Colonic mucosa (tissue), 4 donors: Measurements from ENCODE around the gene PCSK1. TPM values are rescaled to one million over a fixed set of nuclear protein-coding genes. Genes with fewer than 3 reads are reported as not detected.

ENCODE experiments used
- DNase-seq: peaks from one replicate; pipeline ENCODE4 v3.0.0-alpha.2; 2020
- H3K27ac ChIP-seq: fragments of 200-600 bp; one replicate; pipeline ENCODE4 v1.8.0; 2021
- H3K27me3 ChIP-seq: fragments of 200-600 bp; one replicate; pipeline ENCODE4 v1.8.0; 2021
- H3K36me3 ChIP-seq: fragments of 200-600 bp; one replicate; pipeline ENCODE4 v1.8.0; 2021
- H3K4me1 ChIP-seq: fragments of 200-600 bp; one replicate; pipeline ENCODE4 v1.8.0; 2021; ENCODE audit warnings: mild to moderate bottlenecking
- H3K4me3 ChIP-seq: fragments of 200-600 bp; one replicate; pipeline ENCODE4 v1.8.0; 2021
- H3K9ac ChIP-seq, 2 donors: one replicate each; pipeline ENCODE4 v1.7.0; 2013; ENCODE audit warnings: control low read depth in 2 of 2, low read depth in 2 of 2, low read length in 2 of 2
- H3K9me3 ChIP-seq: fragments of 200-600 bp; one replicate; pipeline ENCODE4 v1.8.0; 2021
- CTCF ChIP-seq: fragments of 200-600 bp; IDR thresholded peaks from one replicate; pipeline ENCODE4 v1.8.0; 2022; ENCODE audit warnings: antibody characterized with exemption, mild to moderate bottlenecking
- intact Hi-C: fragments of 100-400 bp; cut with DNase I; formaldehyde crosslinking; loops from one replicate; pipeline ENCODE4 v1.14.1; 2022
- total RNA-seq, 2 donors: library from RNA; stranded (reverse); fragmentation: NEBNext Ultra II Directional in 1 of 2; extraction: Animal tissue kit (Norgen Biotek cat#: 25700) in 1 of 2; gene quantifications; one replicate each; pipeline ENCODE4 v1.2.1, GENCODE V29; 2021
- donor health status: healthy.
- donor health status: DM: no; HTN: no; CAD: no.
- donor health status: DM: no; HTN: no; CAD: no.

The PCSK1 gene
- total RNA-seq, 2 donors from 2014 or later, result 3.6 to 4.6 TPM

GRCh38 chr5:96353220-96353619, 79.8 kb downstream of the PCSK1 start:
- no peak for TF ChIP-seq CTCF
- Histone ChIP-seq H3K27me3 (no peaks in the 10 kb centered on the region), H3K27ac (no peak overlapping the region), H3K4me1 (no peaks in the 10 kb centered on the region), H3K4me3 (no peak overlapping the region), H3K36me3 (no peaks in the 10 kb centered on the region), H3K9ac (no peak overlapping the region), H3K9me3 (no peaks in the 10 kb centered on the region)
- intact Hi-C loops, result no loop called here
- no peak for DNase-seq

GRCh38 chr5:96350678-96351077, 82.4 kb downstream of the PCSK1 start:
- Histone ChIP-seq H3K4me1 (no peaks in the 10 kb centered on the region), H3K36me3 (no peaks in the 10 kb centered on the region), H3K9me3 (no peaks in the 10 kb centered on the region), H3K27me3 (no peaks in the 10 kb centered on the region), H3K4me3 (no peak overlapping the region), H3K9ac (no peak overlapping the region), H3K27ac (no peak overlapping the region)
- no peak for TF ChIP-seq CTCF
- intact Hi-C loops, result no loop called here
- DNase-seq, result no peak

- intact Hi-C loops, result no loop called here
- TF ChIP-seq CTCF, result no peak
- no peaks in the 10 kb centered on the region for H3K9me3 ChIP-seq
Observed at GRCh38 chr5:96348536-96348935, 84.5 kb downstream of the PCSK1 start.

GRCh38 chr5:96347502-96348292, 85.4 kb downstream of the PCSK1 start:
- TF ChIP-seq CTCF, result no peak
- H3K4me1 ChIP-seq, result no peaks in the 10 kb centered on the region
- no peak overlapping the region for H3K9ac ChIP-seq
- no peaks in the 10 kb centered on the region for H3K27me3 ChIP-seq
- intact Hi-C loops, result no loop called here
- no peaks in the 10 kb centered on the region for H3K36me3 ChIP-seq
- no peak for DNase-seq
- no peak overlapping the region for H3K27ac ChIP-seq
- H3K4me3 ChIP-seq, result no peak overlapping the region
- no peaks in the 10 kb centered on the region for H3K9me3 ChIP-seq

More at GRCh38 chr5:96348536-96348935, 84.5 kb downstream of the PCSK1 start:
- Histone ChIP-seq H3K27me3 (no peaks in the 10 kb centered on the region), H3K4me1 (no peaks in the 10 kb centered on the region), H3K36me3 (no peaks in the 10 kb centered on the region), H3K27ac (no peak overlapping the region), H3K9ac (no peak overlapping the region), H3K4me3 (no peak overlapping the region)
- DNase-seq, result no peak

- Histone ChIP-seq H3K4me3 (no peak overlapping the region), H3K9ac (no peak overlapping the region), H3K36me3 (no peaks in the 10 kb centered on the region), H3K9me3 (no peaks in the 10 kb centered on the region), H3K27ac (no peak overlapping the region), H3K27me3 (no peaks in the 10 kb centered on the region), H3K4me1 (no peaks in the 10 kb centered on the region)
- peak; percentile 38 for TF ChIP-seq CTCF
- intact Hi-C loops, result loop anchor here (2.0 kb wide), 1 partner anchor 256 kb away; no protein-coding TSS in a partner anchor
- peak; percentile 23 for DNase-seq
Observed at GRCh38 chr5:96344678-96345577, 88.1 kb downstream of the PCSK1 start.
